NOMO-1 (cell line): ENCODE results near the gene UNC13C.
A peak's percentile ranks its signal among the peaks of the same experiment; 100 is the strongest.

Experiments used
- DNase-seq, 2 experiments: peaks; one replicate each; lab custom pipeline; 2025; ENCODE audit not compliant: unreplicated experiment in 2 of 2; lab: John Stamatoyannopoulos, UW

The UNC13C gene

DNA sequence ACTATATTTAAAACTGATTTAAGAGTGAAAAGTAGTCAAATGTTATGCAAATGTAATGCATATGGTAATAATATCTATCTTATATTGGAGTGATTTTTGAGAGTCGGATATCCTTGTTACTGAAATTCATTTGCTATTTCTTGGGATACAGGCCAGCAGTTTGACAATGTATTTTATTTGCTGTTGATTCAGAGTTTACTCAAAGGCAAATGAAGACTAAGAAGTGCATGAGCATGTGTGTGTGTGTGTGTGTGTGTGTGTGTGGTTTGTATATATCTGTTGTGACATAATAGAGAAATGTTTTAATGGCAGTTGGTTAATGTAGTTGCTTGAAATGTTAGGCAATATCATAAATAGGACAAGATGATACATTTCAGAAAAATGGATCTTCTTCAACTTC lies 39.0 kb downstream of the UNC13C start:
- DNase-seq: no peak

DNA sequence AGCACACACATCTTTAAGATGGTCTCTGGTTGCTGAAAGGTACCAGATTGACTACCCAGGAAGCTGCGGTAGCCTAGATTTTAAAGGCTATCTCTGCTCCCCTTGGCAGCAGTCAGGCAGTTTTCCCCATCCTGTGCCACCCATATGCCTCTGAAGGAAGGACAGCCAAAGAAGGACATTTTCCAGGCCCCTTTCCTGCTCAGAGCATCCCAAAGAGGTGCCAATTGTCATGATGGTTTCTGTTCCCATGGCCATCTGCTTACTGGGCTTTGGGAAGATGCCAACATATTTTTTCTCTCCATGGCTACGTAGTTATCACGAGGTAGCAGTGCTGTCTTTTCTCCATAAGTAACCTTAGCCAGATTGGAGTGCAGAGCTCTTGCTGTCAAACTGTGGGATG lies 39.7 kb downstream of the UNC13C start:
- no peak for DNase-seq

DNA sequence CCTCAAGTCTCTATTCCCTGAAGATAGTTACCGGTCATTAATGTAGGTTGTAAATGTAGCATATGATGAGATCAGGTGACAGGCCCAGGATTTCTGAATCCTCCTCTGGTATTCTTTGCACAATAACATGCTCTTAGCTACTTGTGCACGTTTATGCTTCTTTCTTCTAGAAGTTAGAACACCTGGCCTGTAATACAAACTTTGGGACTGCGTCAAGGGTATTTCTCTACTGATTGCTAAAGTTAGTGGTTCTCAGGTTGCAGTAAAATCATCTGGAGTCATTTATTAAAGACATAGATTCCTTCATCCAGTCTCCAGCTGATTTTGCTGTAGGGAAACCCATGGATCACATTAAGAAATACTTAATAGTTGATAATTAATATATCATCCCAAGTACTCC lies 48.0 kb downstream of the UNC13C start:
- DNase-seq: no peak

DNA sequence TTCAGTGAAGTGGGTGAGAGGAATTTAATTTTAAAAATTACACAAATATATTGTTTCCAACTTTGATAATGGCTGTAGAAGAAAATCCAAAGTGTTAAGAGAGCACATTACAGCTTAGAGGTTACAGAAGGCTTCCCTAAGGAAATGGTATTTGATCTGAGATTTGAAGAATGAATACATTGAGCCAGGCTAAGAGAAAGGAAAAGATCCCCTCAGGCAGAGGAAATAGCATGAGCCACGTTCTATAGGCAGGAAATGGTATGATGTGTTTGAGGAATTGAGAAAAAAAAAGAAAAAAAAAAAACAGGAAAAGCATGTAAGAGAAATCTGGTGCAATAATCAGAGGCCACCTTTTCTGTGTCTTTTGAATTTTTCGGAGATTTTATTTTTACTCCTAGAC lies 48.6 kb downstream of the UNC13C start:
- no peak for DNase-seq

DNA sequence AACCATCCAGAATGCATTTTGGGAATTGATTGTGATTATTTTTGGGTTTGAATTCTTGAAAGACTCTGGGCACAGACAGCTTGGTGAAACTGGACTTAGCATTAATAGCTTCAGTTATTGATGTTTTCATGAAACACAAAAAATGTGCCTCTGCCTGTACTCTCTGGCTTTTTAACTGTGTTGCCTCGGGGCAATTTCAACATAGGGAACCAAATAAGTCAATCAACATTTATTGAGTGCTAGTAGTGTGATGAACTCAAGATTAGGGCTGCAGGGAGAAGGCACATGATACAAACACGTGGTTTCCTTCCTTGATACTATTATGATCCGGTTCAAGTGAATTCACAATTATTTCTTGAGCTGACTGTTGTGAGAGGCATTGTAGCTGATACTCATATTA lies 50.8 kb downstream of the UNC13C start:
- DNase-seq: no peak

DNA sequence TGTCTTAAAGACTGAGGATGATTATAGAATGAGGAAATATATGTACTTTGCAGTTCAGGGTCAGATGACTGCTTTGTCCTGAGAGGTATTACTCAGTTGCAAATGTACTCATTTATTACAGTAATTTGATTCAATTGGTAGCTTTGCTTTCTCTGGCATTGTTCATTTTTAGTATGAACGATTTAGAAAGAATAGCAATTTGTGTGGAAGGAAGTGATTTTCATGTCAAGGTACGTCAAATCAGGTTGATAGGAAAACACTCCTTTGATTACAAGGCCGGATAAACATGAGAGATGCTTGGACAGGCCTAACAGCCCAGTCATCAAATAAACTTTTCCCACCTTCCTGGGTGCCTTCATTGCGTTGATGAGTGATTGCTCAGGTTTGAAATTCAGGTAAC lies 53.8 kb downstream of the UNC13C start:
- no peak for DNase-seq

DNA sequence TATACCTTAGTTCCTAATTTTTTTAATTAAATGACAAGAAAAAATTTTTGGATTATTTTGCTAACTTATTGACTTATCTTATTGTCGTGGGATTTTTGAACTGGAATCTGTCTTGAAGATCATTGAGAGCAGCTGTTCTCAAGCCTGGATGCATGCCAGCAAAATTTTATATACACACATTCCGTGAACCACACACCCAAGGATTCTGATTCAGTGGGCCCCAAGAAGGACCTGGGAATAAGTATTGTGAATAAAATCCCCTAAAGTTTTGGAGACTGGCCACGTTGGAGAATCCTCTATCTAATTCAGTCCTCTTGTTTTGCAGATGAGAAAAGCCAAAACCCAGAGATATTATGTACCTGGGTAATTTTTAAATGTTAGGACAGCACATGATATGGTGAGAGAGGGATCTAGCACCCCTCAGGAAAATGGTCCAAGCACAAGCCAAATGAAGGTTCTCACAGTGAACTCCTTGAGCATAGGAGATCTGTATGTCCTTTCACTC lies 55.2 kb downstream of the UNC13C start:
- DNase-seq: no peak

DNA sequence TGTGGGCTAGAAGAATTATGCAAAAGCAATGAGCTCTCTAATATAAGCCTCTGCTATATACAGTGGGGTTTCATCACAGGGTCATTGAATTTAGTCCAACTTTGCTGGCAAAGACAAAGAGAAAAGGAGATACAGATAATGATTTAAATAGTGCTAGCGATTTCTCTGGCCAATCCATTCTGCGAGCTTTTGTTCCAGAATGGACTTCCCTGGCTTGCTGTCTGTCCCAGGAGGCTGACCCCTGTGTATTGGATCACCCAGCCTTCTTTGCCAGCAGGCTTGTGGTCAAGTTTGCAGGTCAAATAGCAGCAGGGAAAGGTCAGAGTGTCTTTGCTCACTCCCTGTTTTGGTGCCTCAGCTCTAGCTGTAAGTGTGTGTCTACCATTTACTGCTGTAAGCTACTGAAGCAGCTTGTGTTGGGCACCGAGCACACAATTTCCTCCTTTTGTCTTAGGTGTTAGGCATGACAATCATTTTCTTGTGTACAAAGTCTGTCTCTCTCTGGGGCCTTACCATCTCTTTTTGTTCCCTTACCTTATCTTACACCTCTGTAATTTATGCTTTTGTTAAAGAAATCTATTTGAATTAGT lies 55.7 kb downstream of the UNC13C start:
- no peak for DNase-seq

DNA sequence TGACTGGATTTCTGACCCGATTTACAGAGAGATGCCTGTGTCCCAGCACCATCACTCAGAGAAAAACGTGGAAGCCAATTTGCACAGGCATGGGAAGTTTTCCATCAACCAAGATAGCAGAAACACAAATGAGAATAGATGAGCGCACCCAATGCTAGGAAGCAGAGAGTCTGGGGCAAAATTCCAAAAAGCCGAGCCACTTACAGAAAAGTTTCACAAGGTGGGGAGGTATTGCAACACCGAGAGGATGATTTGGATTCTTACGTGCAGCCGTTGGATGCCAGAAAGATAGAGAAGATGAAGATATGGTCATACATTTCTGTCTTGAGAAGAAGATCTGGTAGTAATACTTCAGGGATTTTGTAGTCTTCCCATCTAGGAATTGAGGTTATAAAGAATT lies 57.4 kb downstream of the UNC13C start:
- no peak for DNase-seq

DNA sequence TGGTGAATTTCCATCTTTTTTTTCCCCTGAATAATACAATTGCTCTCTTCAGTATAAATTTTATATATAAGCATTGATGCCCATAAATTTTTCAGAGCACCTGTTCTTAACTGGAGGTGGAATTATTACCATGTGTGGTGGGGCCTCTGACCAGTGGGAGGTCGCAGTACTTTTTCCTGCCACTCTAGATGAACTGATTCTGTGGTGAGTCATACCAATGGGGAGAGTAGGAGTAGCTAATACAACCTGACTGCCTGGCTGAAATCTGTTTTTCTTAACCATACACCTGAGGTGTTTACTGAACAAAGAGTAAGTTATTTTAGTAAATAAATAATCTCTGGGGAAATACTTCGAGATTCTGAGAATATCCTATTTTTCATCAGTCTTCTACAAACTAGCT lies 67.2 kb downstream of the UNC13C start:
- no peak for DNase-seq

DNA sequence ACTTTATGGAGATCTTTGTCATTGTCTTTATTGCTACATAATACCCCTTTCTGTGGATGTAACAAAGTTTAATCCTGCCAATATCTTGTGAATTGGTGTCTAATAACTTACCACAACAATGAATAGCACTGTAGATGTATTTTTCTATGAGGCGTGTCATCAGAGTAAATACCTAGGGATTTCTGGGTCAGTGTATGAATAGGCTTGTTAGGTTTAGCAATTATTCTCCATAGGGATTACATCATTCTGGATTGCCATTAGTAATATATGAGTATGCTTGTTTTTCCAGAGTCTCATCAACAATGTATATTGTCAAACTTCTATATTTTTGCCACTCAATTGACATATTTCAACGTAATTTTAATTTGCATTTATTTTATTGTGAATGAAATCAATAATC lies 67.9 kb downstream of the UNC13C start:
- no peak for DNase-seq

DNA sequence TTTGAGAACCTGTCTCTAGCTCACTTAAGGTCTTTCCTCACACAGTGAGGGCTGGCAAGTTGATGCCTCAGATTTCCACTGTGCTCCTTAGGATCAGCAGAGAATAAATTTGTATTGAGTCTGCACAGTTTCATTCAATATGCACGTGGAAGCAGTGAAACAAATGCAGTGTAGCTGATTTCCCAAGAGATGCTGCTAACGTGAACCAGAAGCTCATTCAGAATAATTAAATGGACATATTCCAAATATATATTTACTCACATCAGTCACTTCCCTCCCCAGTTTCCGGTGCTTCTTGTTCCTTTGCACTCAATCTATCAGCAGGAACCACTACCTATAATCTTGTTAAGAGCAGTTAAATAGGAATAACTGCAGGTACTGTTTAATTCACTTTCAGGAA lies 86.1 kb downstream of the UNC13C start:
- DNase-seq: no peak

DNA sequence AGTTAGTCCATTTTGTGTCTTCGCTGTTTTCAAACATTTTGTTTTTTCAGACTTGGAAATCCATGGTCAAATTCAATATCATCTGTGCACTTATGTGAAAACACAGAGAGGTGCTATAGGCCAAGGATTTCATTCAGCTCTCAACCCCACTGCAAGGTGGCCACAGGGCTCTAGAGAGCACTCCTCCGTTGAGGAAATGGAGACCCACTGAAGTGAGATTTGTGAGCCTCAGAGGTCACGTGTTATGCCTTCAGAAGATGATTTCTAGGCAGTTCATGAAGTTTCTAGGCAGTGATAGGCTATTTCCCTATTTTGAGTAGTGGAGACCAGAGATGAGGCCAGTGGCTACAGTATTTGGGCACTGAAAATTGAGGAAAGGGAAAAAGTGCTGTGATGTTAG lies 88.2 kb downstream of the UNC13C start:
- no peak for DNase-seq

DNA sequence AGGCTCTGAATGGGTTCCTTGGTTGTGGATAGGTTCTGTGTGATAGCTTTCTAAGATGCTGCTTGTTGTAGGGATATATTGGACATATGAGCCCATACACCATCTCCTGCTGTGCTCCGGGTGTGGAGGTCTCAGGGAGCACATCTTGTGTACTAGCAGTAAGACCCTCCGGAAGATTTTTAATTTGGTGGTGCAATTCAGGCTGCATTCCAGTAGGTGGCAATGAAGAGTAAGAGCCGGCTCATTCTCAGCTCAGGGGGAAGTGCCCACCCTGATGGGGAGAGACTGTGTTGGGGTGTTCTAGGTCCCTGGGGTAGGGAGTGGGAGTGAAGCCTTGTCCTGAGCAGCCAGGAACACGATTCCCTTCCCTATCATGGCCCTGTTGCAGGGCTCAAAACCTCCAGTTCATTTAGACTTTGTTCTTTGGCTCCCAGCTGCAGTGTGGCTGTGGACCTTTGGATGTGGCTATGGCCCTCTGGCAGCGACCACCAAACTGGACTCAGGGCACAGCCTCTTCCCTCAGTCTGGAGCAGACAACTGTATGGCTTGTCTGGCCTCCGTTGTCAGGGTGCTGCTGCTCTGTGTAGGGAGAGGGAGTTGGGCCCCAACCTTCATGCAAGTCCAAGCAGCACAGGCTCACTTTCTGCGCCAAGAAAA lies 104.7 kb downstream of the UNC13C start:
- peak; percentile 17 to 22 for DNase-seq

DNA sequence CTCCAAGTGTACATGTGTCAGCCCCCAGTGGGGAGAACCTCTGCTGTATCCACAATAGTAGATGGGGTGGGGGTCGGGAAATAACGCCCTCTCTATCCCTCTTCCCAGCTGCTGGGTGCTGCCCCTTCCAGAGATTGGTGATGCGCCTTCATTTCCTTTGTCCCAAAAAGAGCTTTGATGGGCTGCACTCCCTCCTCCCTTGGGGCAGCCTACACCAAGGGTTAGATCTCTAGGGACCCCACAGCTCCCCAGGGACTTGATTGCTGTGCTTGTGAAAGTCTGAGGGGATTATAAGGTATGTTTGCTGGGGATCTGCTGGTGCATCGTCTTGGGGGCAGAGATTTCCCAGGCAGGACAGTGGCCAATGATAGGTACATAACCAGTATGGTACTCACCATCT lies 105.3 kb downstream of the UNC13C start:
- no peak for DNase-seq

DNA sequence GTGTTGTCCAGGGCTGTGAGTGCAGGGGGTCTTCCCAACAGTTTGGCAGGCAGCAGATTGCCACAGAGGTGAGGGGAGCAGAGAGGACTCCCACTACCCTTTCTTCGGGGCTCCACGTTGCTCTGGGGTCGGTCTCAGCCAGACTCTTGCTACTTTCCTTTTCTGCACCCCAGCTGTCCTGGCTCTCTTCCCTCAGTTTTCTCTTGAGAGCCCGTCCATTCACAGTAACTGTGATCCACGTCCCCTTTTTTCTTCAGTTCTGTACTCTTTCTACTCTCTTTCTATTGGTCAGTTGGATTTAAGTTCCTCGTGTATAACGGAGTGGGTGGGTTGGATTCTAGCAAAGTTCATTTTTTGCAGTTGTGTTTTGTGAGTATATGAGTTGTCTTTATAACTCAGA lies 105.8 kb downstream of the UNC13C start:
- no peak for DNase-seq

DNA sequence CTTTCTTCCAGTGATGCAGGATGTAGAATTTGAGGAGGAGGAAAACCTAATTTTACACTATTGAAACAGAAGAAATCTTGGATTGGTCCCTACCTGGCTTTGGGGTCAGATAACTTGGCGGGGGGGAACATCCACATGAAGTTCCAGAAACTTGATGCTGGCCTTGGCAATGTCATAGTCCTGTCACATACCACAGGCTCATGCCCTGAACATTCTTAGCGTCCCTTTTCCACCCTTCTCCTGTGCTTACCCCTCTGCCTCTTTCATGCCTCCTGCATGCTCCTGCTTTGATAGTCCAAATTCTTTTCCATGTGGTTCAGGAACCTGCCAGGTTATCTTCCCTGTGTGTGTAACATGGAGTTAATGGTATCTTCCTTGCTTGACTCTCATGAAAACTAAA lies 110.6 kb downstream of the UNC13C start:
- DNase-seq: no peak

DNA sequence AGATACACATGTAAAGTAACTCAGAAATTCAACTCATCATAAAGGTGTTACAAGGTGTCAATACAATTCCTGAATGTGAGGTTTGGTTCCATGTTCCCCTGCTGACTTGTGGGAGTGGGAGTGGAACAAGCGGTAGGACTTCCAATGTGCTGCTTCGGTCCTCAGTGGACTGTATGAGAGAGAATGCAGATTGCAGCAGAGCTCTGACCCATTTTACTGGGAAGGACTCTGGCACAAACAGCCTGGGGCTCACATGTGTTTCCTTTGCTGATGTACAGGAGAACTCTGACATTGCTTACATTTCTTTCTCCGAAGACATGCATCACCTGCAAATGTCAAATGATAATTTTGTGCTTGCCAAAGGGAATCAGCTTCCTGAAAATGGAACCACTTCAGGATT lies 111.5 kb downstream of the UNC13C start:
- no peak for DNase-seq

DNA sequence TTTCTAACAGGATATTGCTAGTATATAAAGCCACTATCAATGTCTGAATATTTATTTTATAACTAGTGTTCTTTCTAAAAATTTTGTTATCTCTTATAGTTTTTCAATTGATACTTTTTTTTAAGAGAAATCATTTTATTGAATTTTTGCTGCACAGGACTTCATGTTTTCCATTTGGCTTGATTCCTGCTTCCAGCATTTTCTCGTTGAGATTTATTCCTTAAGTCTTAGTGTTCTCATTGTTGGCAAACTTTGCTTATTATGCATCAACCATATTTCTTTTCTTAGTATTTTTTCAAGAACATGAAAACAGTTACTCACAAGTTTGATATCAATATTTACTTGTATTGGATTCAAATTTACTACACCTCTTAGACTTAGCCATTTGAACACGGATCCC lies 113.4 kb downstream of the UNC13C start:
- no peak for DNase-seq

DNA sequence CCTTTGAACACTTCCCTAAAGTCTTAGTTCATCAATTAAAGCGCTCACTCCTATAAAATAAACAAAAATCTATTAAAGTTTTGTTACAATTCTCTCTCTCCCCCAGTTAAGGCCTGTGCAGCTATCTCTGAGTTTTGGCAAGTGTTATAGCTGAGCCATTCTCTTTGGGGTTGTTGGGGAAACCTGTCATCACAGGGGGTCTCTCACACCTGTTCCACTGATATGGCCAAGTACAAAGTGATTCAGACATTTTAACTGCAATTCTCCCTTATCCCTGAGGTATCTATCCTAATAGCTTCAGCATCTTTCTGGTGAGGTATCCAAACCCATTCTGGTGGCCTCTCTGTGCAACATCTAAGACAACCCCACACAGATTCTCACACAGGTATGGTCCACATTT lies 116.4 kb downstream of the UNC13C start:
- no peak for DNase-seq

DNA sequence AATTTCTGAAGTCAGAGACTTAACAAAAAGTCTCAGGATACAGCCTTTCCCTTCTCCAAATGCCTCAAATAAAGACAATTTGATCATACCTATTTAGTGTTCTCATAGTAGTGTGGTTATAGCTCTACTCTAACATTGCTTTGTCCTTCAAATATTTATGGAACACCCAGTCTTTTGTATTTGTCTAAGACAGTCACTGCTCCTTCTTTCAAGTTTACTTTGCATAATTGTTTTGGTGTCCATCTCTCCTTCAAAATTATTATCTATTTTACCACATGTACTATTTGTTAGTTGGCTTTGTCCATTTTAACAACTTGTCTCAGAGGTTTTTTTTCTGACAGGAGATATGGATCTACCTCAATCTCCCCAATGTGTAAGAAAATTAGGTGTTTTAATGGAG lies 118.8 kb downstream of the UNC13C start:
- DNase-seq: no peak

DNA sequence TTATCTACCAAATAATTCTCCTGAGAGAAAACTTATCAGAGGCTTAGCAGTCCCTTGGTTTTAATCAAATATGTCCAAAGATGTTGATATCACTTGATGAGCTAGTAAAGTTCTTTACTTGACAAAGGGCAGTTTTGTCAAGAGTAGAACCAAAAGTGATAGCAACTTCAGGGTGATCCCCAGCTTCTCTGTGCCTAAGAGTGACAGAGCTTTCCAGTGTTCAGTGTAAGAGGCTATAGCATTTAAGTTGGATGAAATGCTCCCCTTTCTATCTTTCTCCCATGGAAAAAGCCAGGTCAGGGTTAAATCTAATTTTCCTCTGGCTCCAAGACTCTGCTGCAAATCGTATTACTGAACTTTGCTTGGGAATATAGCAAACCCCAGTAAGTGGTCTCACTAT lies 120.8 kb downstream of the UNC13C start:
- no peak for DNase-seq
